OCI-LY7 (cell line): ENCODE data around the gene ZSCAN10. TPM values are rescaled to one million over a fixed set of nuclear protein-coding genes. Genes with fewer than 3 reads are reported as not detected.

ENCODE experiments used
- BruUV-seq: library from RNA; stranded (reverse); fragments of 400-500 nt; replicated peaks from 2 replicates; lab custom pipeline; 2021; lab: Mats Ljungman, UMichigan
- CTCF ChIA-PET: fragments of 300-600 bp; sonication (Branson Sonifier 250); formaldehyde crosslinking; loops from one replicate; lab custom pipeline; 2022; ENCODE audit warnings: antibody characterized with exemption; ENCODE audit not compliant: unreplicated experiment; lab: Charles Lee
- POLR2A ChIA-PET: fragments of 300-600 bp; sonication (Branson Sonifier 250); formaldehyde crosslinking; loops from one replicate; lab custom pipeline; 2022; ENCODE audit warnings: antibody characterized with exemption; lab: Charles Lee
- DNase-seq: peaks from one replicate; pipeline ENCODE4 v3.0.0-alpha.2; 2015; ENCODE audit warnings: low spot score
- H2AFZ ChIP-seq: fragments of 200-600 bp; sonication (generic), shearing (Covaris generic); 2 replicates; pipeline ENCODE4 v1.6.1; 2014; ENCODE audit warnings: mild to moderate bottlenecking, antibody characterized with exemption, low read length, moderate library complexity
- H3K27ac ChIP-seq: fragments of 200-600 bp; sonication (generic); 2 replicates; pipeline ENCODE4 v1.5.1; 2014; ENCODE audit warnings: mixed run types, low read depth, mild to moderate bottlenecking, moderate library complexity, low read length, inconsistent platforms; ENCODE audit not compliant: poor library complexity, severe bottlenecking
- H3K36me3 ChIP-seq: fragments of 200-600 bp; sonication (generic); 2 replicates; pipeline ENCODE4 v1.6.1; 2014; ENCODE audit warnings: mild to moderate bottlenecking, antibody characterized with exemption, low read length, moderate library complexity, mixed read lengths; ENCODE audit not compliant: insufficient read depth
- H3K4me1 ChIP-seq: fragments of 200-600 bp; sonication (generic); 2 replicates; pipeline ENCODE4 v1.5.1; 2014; ENCODE audit warnings: mild to moderate bottlenecking, low read length; ENCODE audit not compliant: insufficient read depth, poor library complexity, severe bottlenecking
- H3K4me2 ChIP-seq: fragments of 200-600 bp; sonication (generic); 2 replicates; pipeline ENCODE4 v1.6.1; 2014; ENCODE audit warnings: mild to moderate bottlenecking, low read length
- H3K4me3 ChIP-seq: fragments of 200-600 bp; sonication (generic); 2 replicates; pipeline ENCODE4 v1.5.1; 2014; ENCODE audit warnings: mild to moderate bottlenecking, low read depth, low read length; ENCODE audit not compliant: poor library complexity, severe bottlenecking
- H3K79me2 ChIP-seq: fragments of 200-600 bp; sonication (generic); 2 replicates; pipeline ENCODE4 v1.6.1; 2016; ENCODE audit warnings: low read depth, mild to moderate bottlenecking, low read length, moderate library complexity, mixed read lengths; ENCODE audit not compliant: insufficient read depth
- H3K9me2 ChIP-seq: fragments of 200-600 bp; sonication (generic); 2 replicates; pipeline ENCODE4 v1.6.1; 2016; ENCODE audit warnings: mild to moderate bottlenecking, low read length, mixed read lengths; ENCODE audit not compliant: insufficient read depth
- H3K9me3 ChIP-seq: fragments of 200-600 bp; sonication (generic); 2 replicates; pipeline ENCODE4 v1.6.1; 2014; ENCODE audit warnings: mild to moderate bottlenecking, mixed run types, low read length, mixed read lengths
- H4K20me1 ChIP-seq: fragments of 200-600 bp; sonication (generic); 2 replicates; pipeline ENCODE4 v1.6.1; 2014; ENCODE audit warnings: mild to moderate bottlenecking, antibody characterized with exemption, low read length, moderate library complexity, mixed read lengths; ENCODE audit not compliant: insufficient read depth
- EZH2phosphoT487 ChIP-seq: fragments of 200-600 bp; sonication (generic); IDR thresholded peaks from 2 replicates; pipeline ENCODE4 v1.6.1; 2018; ENCODE audit warnings: low read depth, borderline replicate concordance, mild to moderate bottlenecking, mixed run types, antibody characterized with exemption, low read length, moderate library complexity, mixed read lengths
- intact Hi-C: fragments of 100-400 bp; cut with micrococcal nuclease; formaldehyde crosslinking; loops from one replicate; pipeline ENCODE4 v1.10.0; 2022; ENCODE audit not compliant: unreplicated experiment
- total RNA-seq, 2 experiments: library from RNA; depleted of rRNA in 1 of 2; stranded (reverse); fragments of >200 nt in 1 of 2; shearing (Covaris generic) in 1 of 2; gene quantifications; 2 replicates each; pipeline ENCODE4 v1.2.3, GENCODE V29; 2014 to 2022
- TF ChIP-seq, protein P1 (sequence below): fragments of 200-600 bp; sonication (generic); conservative IDR thresholded peaks from 2 replicates; pipeline ENCODE4 v1.5.1; 2014; ENCODE audit warnings: mild to moderate bottlenecking, antibody characterized with exemption, low read length, moderate library complexity, mixed read lengths

Gene ZSCAN10
- total RNA-seq, 2 experiments from 2014 or later, result 0.09 to 0.49 TPM

DNA sequence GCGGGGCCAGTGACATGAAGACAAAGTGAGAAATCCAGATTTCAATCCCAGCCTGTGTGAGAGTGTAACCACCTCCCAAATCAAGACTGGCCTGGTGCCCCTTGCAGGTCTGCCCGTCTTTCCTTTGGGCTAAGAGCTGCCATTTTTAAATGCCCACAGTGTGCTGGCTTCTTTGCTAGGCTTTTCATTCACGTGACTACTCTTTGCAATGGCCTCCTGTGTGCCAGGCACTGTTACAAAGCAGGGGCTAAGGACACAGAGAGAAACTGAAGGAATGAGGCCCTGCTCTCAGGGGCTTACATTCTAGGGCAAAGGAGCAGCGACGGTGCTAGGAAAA, 269 bp upstream of the ZSCAN10 start:
- Histone ChIP-seq H3K4me3 (no peak overlapping the region), H3K27ac (no peak overlapping the region), H3K9me2 (no peaks in the 10 kb centered on the region), H3K9me3 (no peaks in the 10 kb centered on the region), H3K79me2 (no peaks in the 10 kb centered on the region), H3K36me3 (no peaks in the 10 kb centered on the region), H3K4me2 (no peak overlapping the region), H3K4me1 (peaks cover 47% of the 10 kb centered on the region), H2AFZ (no peak overlapping the region), H4K20me1 (no peaks in the 10 kb centered on the region)
- TF ChIP-seq EZH2phosphoT487, result no peak
- TF ChIP-seq, protein P1, sequence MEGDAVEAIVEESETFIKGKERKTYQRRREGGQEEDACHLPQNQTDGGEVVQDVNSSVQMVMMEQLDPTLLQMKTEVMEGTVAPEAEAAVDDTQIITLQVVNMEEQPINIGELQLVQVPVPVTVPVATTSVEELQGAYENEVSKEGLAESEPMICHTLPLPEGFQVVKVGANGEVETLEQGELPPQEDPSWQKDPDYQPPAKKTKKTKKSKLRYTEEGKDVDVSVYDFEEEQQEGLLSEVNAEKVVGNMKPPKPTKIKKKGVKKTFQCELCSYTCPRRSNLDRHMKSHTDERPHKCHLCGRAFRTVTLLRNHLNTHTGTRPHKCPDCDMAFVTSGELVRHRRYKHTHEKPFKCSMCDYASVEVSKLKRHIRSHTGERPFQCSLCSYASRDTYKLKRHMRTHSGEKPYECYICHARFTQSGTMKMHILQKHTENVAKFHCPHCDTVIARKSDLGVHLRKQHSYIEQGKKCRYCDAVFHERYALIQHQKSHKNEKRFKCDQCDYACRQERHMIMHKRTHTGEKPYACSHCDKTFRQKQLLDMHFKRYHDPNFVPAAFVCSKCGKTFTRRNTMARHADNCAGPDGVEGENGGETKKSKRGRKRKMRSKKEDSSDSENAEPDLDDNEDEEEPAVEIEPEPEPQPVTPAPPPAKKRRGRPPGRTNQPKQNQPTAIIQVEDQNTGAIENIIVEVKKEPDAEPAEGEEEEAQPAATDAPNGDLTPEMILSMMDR, result no peak
- CTCF ChIA-PET, result no interaction called here
- DNase-seq, result no peak
- POLR2A ChIA-PET, result interaction anchor here (0.7 kb wide), 1 partner anchor 944 kb away, joined by 3 read pairs; the partner anchor contains the start of gene TRAF7
- intact Hi-C loops, result no loop called here
- no TSS peak for BruUV-seq

DNA sequence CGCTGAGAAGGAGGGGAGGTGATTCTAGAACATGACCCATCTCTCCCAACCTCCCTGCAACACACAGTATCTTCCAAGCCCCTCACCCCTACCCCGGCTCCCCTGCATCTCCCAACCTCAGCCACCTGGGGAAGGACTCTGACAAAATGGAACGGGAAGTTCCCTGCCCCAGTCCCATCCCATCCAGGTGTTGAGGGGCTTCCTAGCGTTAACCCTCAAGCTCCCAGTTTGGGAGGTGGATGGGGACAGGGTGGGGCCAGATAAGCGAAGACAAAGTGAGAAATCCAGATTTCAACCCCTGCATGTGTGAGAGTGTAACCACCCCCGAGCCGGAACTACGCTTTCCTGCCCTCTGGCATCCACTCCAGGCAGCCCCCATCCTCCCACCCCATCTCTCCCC, 1.8 kb downstream of the ZSCAN10 start:
- no peak for DNase-seq
- H3K27ac ChIP-seq, result no peak overlapping the region
- TF ChIP-seq, protein P1, result no peak
- no peak for TF ChIP-seq EZH2phosphoT487
- no peak overlapping the region for H3K4me3 ChIP-seq
- H3K4me1 ChIP-seq, result peaks cover 53% of the 10 kb centered on the region
- no peak overlapping the region for H3K4me2 ChIP-seq
- H3K36me3 ChIP-seq, result no peaks in the 10 kb centered on the region
- ChIA-PET CTCF (no interaction called here), POLR2A (interaction anchor here (0.6 kb wide), 2 partner anchors 31 to 188 kb away, joined by 3 read pairs; no protein-coding TSS in a partner anchor)
- no peaks in the 10 kb centered on the region for H3K9me2 ChIP-seq
- H2AFZ ChIP-seq, result no peak overlapping the region
- no peaks in the 10 kb centered on the region for H4K20me1 ChIP-seq
- no peaks in the 10 kb centered on the region for H3K9me3 ChIP-seq
- BruUV-seq, result no TSS peak
- no peaks in the 10 kb centered on the region for H3K79me2 ChIP-seq
- intact Hi-C loops, result no loop called here

DNA sequence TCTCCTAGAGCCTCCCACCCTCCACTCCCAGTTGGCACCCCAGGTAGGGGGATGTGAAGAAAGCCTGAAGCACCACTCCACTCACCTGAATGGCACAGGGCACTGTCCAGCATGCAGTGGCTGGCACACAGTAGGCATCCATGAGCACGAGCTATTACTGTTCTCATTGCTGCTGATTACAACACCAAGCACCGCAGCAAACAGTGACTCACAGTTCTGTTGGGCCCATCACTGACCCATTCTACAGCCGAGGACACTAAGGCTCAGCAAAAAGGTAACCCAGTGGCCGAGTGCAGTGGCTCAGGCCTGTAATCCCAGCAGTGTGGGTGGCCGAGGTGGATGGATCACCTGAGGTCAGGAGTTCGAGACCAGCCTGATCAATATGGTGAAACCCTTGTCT, 2.7 kb downstream of the ZSCAN10 start:
- H2AFZ ChIP-seq, result peak overlapping the region; percentile 33; the same call in 1 of the 2 replicates
- ChIA-PET CTCF (interaction anchor here (0.6 kb wide), 1 partner anchor 148 kb away, joined by 3 read pairs; no protein-coding TSS in a partner anchor), POLR2A (no interaction called here)
- H3K4me1 ChIP-seq, result peaks cover 44% of the 10 kb centered on the region
- no peak overlapping the region for H3K4me2 ChIP-seq
- no peaks in the 10 kb centered on the region for H3K36me3 ChIP-seq
- H3K9me2 ChIP-seq, result no peaks in the 10 kb centered on the region
- no peak overlapping the region for H3K4me3 ChIP-seq
- no peaks in the 10 kb centered on the region for H3K9me3 ChIP-seq
- no TSS peak for BruUV-seq
- DNase-seq, result no peak
- no peak overlapping the region for H3K27ac ChIP-seq
- no peak for TF ChIP-seq EZH2phosphoT487
- TF ChIP-seq, protein P1, result no peak
- intact Hi-C loops, result no loop called here
- no peaks in the 10 kb centered on the region for H4K20me1 ChIP-seq
- H3K79me2 ChIP-seq, result no peaks in the 10 kb centered on the region
